DND-41 (cell line): ENCODE results near the gene MBD6.

Source experiments
- ATAC-seq: fragments of 200-7000 bp; cut with Tn5 transposase; 3 replicates; pipeline ENCODE4 v1.9.1; 2021; ENCODE audit warnings: low read depth; ENCODE audit not compliant: insufficient read depth
- DNase-seq: peaks from one replicate; pipeline ENCODE4 v3.0.0-alpha.2; 2020
- H2AFZ ChIP-seq: 2 replicates; pipeline ENCODE4 v1.6.0; 2012; ENCODE audit warnings: low read depth, low read length
- H3K27ac ChIP-seq: 2 replicates; pipeline ENCODE4 v1.5.1; 2012; ENCODE audit warnings: low read length, inconsistent platforms
- H3K27me3 ChIP-seq: fragments of 200-600 bp; sonication (generic); 2 replicates; pipeline ENCODE4 v1.6.0; 2012; ENCODE audit warnings: low read length, mild to moderate bottlenecking, inconsistent platforms; ENCODE audit not compliant: insufficient read depth, poor library complexity
- H3K36me3 ChIP-seq: 2 replicates; pipeline ENCODE4 v1.5.1; 2012; ENCODE audit warnings: low read length, inconsistent platforms; ENCODE audit not compliant: insufficient read depth
- H3K4me1 ChIP-seq: 2 replicates; pipeline ENCODE4 v1.5.1; 2012; ENCODE audit warnings: mild to moderate bottlenecking, low read length; ENCODE audit not compliant: insufficient read depth
- H3K4me2 ChIP-seq: 2 replicates; pipeline ENCODE4 v1.6.0; 2012; ENCODE audit warnings: mild to moderate bottlenecking, moderate library complexity, low read length, inconsistent platforms; ENCODE audit not compliant: insufficient read depth
- H3K4me3 ChIP-seq, 2 experiments: fragments of 200-600 bp in 1 of 2; shearing (Covaris generic) in 1 of 2; 2 replicates each; pipeline ENCODE4 v1.5.1; 2012 to 2016; ENCODE audit warnings: inconsistent platforms in 2 of 2, low read length in 2 of 2, mild to moderate bottlenecking in 2 of 2, low read depth in 1 of 2, moderate library complexity in 1 of 2
- H3K79me2 ChIP-seq: 2 replicates; pipeline ENCODE4 v1.6.0; 2012; ENCODE audit warnings: low read length, inconsistent platforms; ENCODE audit not compliant: insufficient read depth
- H3K9ac ChIP-seq: 2 replicates; pipeline ENCODE4 v1.6.0; 2012; ENCODE audit warnings: low read depth, mild to moderate bottlenecking, inconsistent platforms, low read length, moderate library complexity
- H3K9me3 ChIP-seq: 2 replicates; pipeline ENCODE4 v1.5.1; 2012; ENCODE audit warnings: low read length, moderate library complexity, mild to moderate bottlenecking, inconsistent platforms; ENCODE audit not compliant: insufficient read depth, severe bottlenecking
- H4K20me1 ChIP-seq: 2 replicates; pipeline ENCODE4 v1.6.0; 2012; ENCODE audit warnings: low read length; ENCODE audit not compliant: insufficient read depth
- CTCF ChIP-seq: IDR thresholded peaks from 2 replicates; pipeline ENCODE4 v1.5.1; 2012; ENCODE audit warnings: borderline replicate concordance, low read length, moderate library complexity, mild to moderate bottlenecking; ENCODE audit not compliant: poor library complexity, severe bottlenecking; ENCODE audit errors: extremely low read depth
- EZH2 ChIP-seq: IDR thresholded peaks from 3 replicates; pipeline ENCODE4 v1.6.1; 2012; ENCODE audit warnings: borderline replicate concordance, low read depth, mild to moderate bottlenecking, moderate library complexity, low read length, inconsistent platforms; ENCODE audit not compliant: severe bottlenecking

The MBD6 gene

GRCh38 chr12:57518920-57519795, 3.5 kb upstream of the MBD6 start:
- Histone ChIP-seq H3K9me3 (no peaks in the 10 kb centered on the region), H3K4me1 (peaks cover 54% of the 10 kb centered on the region), H4K20me1 (peaks cover 61% of the 10 kb centered on the region), H3K79me2 (peaks cover 58% of the 10 kb centered on the region), H3K27me3 (no peaks in the 10 kb centered on the region), H3K27ac (peak overlapping the region; percentile 99), H2AFZ (no peak overlapping the region), H3K4me2 (peak overlapping the region; percentile 68), H3K9ac (peak overlapping the region; percentile 97), H3K36me3 (peaks cover 69% of the 10 kb centered on the region), H3K4me3 (peak overlapping the region; percentile 86 to 91; a peak in 3 of 4 replicates)
- no peak for ATAC-seq
- no peak for DNase-seq
- no peak for TF ChIP-seq EZH2
- no peak for TF ChIP-seq CTCF

- H3K27ac ChIP-seq = peak overlapping the region; percentile 99
- peaks cover 59% of the 10 kb centered on the region for H3K4me1 ChIP-seq
- H3K9ac ChIP-seq = peak overlapping the region; percentile 97
- no peak overlapping the region for H2AFZ ChIP-seq
- no peaks in the 10 kb centered on the region for H3K9me3 ChIP-seq
- DNase-seq (peak; percentile 50), ATAC-seq (0 out of 3 replicates have a peak, but pooled peaks have one; percentile 1)
- TF ChIP-seq CTCF = no peak
- no peak for TF ChIP-seq EZH2
- H3K36me3 ChIP-seq = peaks cover 69% of the 10 kb centered on the region
- peaks cover 61% of the 10 kb centered on the region for H4K20me1 ChIP-seq
- H3K79me2 ChIP-seq = peaks cover 64% of the 10 kb centered on the region
- peak overlapping the region; percentile 68 for H3K4me2 ChIP-seq
- H3K27me3 ChIP-seq = no peaks in the 10 kb centered on the region
- peak overlapping the region; percentile 86 to 91 for H3K4me3 ChIP-seq
Observed at GRCh38 chr12:57519796-57520052, 2.9 kb upstream of the MBD6 start.

- ATAC-seq (peak; percentile 73), DNase-seq (peak; percentile 100)
- no peaks in the 10 kb centered on the region for H3K9me3 ChIP-seq
- TF ChIP-seq EZH2 (no peak), CTCF (no peak)
- peak within 1 kb of the TSS; percentile 99 for H3K27ac ChIP-seq
- peak within 1 kb of the TSS; percentile 86 to 91 for H3K4me3 ChIP-seq
- H3K9ac ChIP-seq = peak within 1 kb of the TSS; percentile 97
- no peaks in the 10 kb centered on the region for H3K27me3 ChIP-seq
- H3K4me2 ChIP-seq = peak within 1 kb of the TSS; percentile 68
- peaks cover 69% of the 10 kb centered on the region for H3K36me3 ChIP-seq
- H3K4me1 ChIP-seq = peaks cover 64% of the 10 kb centered on the region
- H3K79me2 ChIP-seq = peaks cover 67% of the 10 kb centered on the region
- peak within 1 kb of the TSS; percentile 46 for H2AFZ ChIP-seq
- H4K20me1 ChIP-seq = peaks cover 59% of the 10 kb centered on the region
Observed at GRCh38 chr12:57520053-57520818, 2.4 kb upstream of the MBD6 start, which contains the start of gene DDIT3. Gene DDIT3, minus strand, starts transcription at chr12:57520514. Its CDS starts 3,108 bp downstream, at chr12:57517406.
